HEK293T (cell line): ENCODE data around the gene SLC24A2.

ENCODE experiments used
- CTCF ChIA-PET: fragments of 350-600 bp; formaldehyde crosslinking; extraction: SDS; loops from one replicate; lab custom pipeline; 2021; ENCODE audit warnings: antibody characterized with exemption, inconsistent platforms; lab: Yijun Ruan, JAX
- POLR2A ChIA-PET: fragments of 350-600 bp; formaldehyde crosslinking; extraction: SDS; loops from one replicate; lab custom pipeline; 2020; ENCODE audit warnings: antibody characterized with exemption, inconsistent platforms; lab: Yijun Ruan, JAX
- DNase-seq: peaks from one replicate; pipeline ENCODE4 v3.0.0; 2012; ENCODE audit warnings: mixed read lengths; ENCODE audit errors: extremely low spot score
- ARNT ChIP-seq: fragments of 450-650 bp; IDR thresholded peaks from 2 replicates; pipeline ENCODE4 v1.6.1; 2017; ENCODE audit warnings: mild to moderate bottlenecking
- BHLHE40 ChIP-seq: fragments of 450-650 bp; IDR thresholded peaks from 2 replicates; pipeline ENCODE4 v1.6.1; 2016; ENCODE audit warnings: mild to moderate bottlenecking, moderate library complexity, borderline replicate concordance
- CTBP1 ChIP-seq: fragments of 450-650 bp; IDR thresholded peaks from 2 replicates; pipeline ENCODE4 v1.6.1; 2016; ENCODE audit warnings: borderline replicate concordance
- ELF4 ChIP-seq: fragments of 450-650 bp; IDR thresholded peaks from 2 replicates; pipeline ENCODE4 v1.6.1; 2017; ENCODE audit warnings: antibody characterized with exemption
- FOXA1 ChIP-seq: fragments of 450-650 bp; IDR thresholded peaks from 2 replicates; pipeline ENCODE4 v1.6.1; 2016; ENCODE audit warnings: mild to moderate bottlenecking
- FOXK2 ChIP-seq: fragments of 450-650 bp; IDR thresholded peaks from 2 replicates; pipeline ENCODE4 v1.6.1; 2016; ENCODE audit warnings: mild to moderate bottlenecking
- FOXM1 ChIP-seq: fragments of 450-650 bp; IDR thresholded peaks from 2 replicates; pipeline ENCODE4 v1.6.1; 2017; ENCODE audit warnings: mild to moderate bottlenecking, borderline replicate concordance
- HDGF ChIP-seq: fragments of 450-650 bp; IDR thresholded peaks from 2 replicates; pipeline ENCODE4 v1.6.1; 2017; ENCODE audit warnings: antibody characterized with exemption, borderline replicate concordance
- L3MBTL2 ChIP-seq: fragments of 450-650 bp; conservative IDR thresholded peaks from 2 replicates; pipeline ENCODE4 v1.6.1; 2016; ENCODE audit warnings: mild to moderate bottlenecking
- LEF1 ChIP-seq: fragments of 450-650 bp; IDR thresholded peaks from 2 replicates; pipeline ENCODE4 v1.6.1; 2017; ENCODE audit warnings: mild to moderate bottlenecking, borderline replicate concordance
- NFRKB ChIP-seq: fragments of 450-650 bp; IDR thresholded peaks from 2 replicates; pipeline ENCODE4 v1.6.1; 2016; ENCODE audit warnings: mild to moderate bottlenecking, moderate library complexity
- SP1 ChIP-seq: fragments of 450-650 bp; IDR thresholded peaks from 2 replicates; pipeline ENCODE4 v1.6.1; 2017
- SUZ12 ChIP-seq: fragments of 450-650 bp; IDR thresholded peaks from 2 replicates; pipeline ENCODE4 v1.6.1; 2016; ENCODE audit warnings: mild to moderate bottlenecking
- TARDBP ChIP-seq: fragments of 450-650 bp; IDR thresholded peaks from 2 replicates; pipeline ENCODE4 v1.6.1; 2016
- ZNF384 ChIP-seq: fragments of 450-650 bp; IDR thresholded peaks from 2 replicates; pipeline ENCODE4 v1.6.1; 2016
- TF ChIP-seq, protein P1 (sequence below): fragments of 450-650 bp; IDR thresholded peaks from 2 replicates; pipeline ENCODE4 v1.6.1; 2016

SLC24A2 gene

DNA sequence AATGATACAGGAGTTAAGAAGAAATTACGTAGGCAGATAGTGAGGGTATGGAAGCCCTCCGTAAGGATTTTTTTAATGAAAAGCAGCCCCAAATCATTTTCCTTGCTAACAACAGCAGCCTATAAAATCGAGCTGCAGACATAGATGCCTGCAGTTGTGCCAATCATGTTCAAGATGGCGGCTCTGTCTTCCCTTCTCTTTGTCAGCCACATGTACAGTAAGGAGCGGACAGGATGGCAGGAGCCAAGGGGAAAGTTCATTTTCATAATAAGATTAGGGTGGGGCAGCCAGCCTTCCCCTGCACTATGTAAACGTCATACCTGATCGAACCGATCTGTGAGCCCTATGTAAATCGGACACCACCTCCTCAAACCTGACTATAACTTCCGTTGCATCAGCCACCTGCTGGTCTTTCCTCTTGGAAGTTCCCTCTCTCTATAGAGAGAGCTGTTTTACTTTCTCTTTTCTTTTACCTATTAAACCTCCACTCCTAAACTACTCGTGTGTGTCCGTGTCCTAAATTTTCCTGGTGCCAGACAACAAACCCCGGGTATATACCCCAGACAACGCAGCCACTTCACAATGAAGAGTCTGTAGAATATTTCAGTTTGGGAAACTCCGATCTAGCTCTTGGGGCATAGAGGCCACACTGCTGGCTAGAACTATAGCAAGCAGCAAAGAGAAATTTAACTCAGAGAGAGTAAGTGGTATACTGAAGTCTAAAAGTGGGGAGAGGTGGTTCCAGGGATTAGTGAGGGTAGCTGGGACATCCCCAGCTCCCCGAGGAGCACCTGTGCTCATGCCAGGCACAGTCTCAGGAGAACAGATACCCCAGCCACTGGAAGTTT, 20.8 kb upstream of the SLC24A2 start:
- TF ChIP-seq FOXM1 = no peak
- no peak for TF ChIP-seq ZNF384
- no peak for TF ChIP-seq NFRKB
- no peak for TF ChIP-seq ARNT
- TF ChIP-seq SUZ12 = no peak
- TF ChIP-seq ELF4 = no peak
- TF ChIP-seq, protein P1, sequence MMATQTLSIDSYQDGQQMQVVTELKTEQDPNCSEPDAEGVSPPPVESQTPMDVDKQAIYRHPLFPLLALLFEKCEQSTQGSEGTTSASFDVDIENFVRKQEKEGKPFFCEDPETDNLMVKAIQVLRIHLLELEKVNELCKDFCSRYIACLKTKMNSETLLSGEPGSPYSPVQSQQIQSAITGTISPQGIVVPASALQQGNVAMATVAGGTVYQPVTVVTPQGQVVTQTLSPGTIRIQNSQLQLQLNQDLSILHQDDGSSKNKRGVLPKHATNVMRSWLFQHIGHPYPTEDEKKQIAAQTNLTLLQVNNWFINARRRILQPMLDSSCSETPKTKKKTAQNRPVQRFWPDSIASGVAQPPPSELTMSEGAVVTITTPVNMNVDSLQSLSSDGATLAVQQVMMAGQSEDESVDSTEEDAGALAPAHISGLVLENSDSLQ = no peak
- no peak for TF ChIP-seq SP1
- TF ChIP-seq HDGF = no peak
- TF ChIP-seq TARDBP = no peak
- no peak for TF ChIP-seq L3MBTL2
- TF ChIP-seq CTBP1 = no peak
- no peak for TF ChIP-seq FOXA1
- no peak for TF ChIP-seq LEF1
- no peak for TF ChIP-seq FOXK2
- TF ChIP-seq BHLHE40 = no peak

DNA sequence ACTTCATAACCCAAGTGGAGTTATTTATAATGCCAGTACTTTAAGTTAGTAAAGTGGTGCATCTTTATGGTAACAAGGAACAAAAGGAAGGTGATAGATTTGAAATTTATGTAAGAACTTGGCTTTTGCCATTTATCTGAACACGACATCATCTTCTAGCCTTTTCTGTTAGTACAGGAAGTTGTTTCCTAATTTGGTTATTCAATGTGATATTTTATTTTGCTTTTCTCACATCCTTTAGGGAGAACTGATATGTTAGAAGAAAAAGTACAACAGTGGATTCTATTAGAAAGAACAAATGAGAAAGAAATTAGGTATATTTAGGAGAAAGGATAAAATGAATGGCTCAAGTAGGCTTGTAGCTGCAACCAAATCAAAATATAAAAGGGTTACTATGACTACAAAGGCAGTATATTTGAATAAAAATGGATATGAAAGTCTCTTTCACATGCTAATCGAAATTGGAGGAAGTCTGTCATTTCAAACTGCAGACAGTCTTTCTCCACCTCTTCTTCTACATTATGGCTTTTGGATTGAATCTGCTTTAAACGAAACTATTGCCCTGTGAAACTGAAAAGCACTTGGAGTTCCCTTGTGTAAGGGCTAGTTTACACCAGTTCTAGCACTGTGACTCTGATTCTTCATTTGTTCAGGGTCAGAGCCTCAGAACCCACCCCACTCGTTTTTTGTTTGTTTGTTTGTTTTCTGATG, 18.5 kb upstream of the SLC24A2 start:
- ChIA-PET CTCF (no interaction called here), POLR2A (no interaction called here)
- no peak for TF ChIP-seq HDGF
- no peak for TF ChIP-seq ARNT
- TF ChIP-seq SUZ12 = no peak
- TF ChIP-seq BHLHE40 = no peak
- TF ChIP-seq FOXA1 = no peak
- TF ChIP-seq, protein P1 = no peak
- no peak for DNase-seq

More for the DNA sequence above, 20.8 kb upstream of the SLC24A2 start:
- ChIA-PET CTCF (no interaction called here), POLR2A (no interaction called here)
- no peak for DNase-seq

DNA sequence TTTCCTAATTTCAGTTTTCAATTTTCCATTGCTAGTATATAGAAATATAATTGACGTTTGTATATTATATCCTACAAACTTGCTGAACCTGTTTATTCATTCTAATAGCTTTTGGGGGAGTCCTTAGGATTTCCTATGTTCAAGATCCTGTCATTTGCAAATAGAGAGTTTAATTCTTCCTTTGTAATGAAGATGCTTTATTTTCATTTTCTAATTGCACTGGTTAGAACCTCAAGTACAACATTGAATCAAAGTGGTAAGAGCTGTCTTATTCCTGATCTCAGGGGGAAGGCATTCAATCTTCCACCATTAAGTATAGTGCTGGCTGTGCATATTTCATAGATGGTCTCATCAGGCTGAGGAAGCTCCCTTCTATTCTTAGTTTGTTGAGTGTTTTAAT, 15.6 kb upstream of the SLC24A2 start:
- no peak for DNase-seq
- TF ChIP-seq SP1 = no peak
- no peak for TF ChIP-seq TARDBP
- TF ChIP-seq FOXA1 = no peak
- no peak for TF ChIP-seq BHLHE40
- no peak for TF ChIP-seq HDGF
- no peak for TF ChIP-seq L3MBTL2
- TF ChIP-seq SUZ12 = no peak
- TF ChIP-seq, protein P1 = no peak
- TF ChIP-seq FOXK2 = no peak
- CTCF ChIA-PET = no interaction called here
- POLR2A ChIA-PET = no interaction called here

DNA sequence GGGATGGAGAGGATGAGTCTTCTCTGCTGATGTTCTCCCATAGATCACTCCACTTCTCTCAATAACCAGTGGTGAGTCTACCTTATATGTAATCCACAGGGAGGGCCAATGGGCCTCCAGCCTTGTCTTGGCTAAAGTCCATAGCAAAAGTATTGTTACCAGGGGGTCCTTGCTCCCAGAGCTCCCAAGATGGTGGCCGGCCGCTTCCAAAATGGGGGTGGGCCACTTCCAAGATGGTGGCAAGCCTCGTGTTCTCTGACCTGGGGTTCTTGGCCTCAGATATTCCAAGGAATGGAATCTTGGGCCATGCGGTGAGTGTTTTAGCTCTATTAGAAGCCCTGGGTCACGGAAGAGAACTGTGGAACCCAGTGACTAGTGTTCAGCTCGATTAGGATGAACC, 12.0 kb upstream of the SLC24A2 start:
- no peak for TF ChIP-seq ELF4
- no peak for TF ChIP-seq HDGF
- TF ChIP-seq FOXA1 = no peak
- no peak for TF ChIP-seq FOXK2
- TF ChIP-seq, protein P1 = no peak
- no peak for TF ChIP-seq SUZ12
- TF ChIP-seq BHLHE40 = no peak
- TF ChIP-seq ZNF384 = no peak
- TF ChIP-seq LEF1 = no peak
- TF ChIP-seq CTBP1 = no peak
- no peak for TF ChIP-seq TARDBP
- no peak for TF ChIP-seq FOXM1
- TF ChIP-seq NFRKB = no peak
- CTCF ChIA-PET = no interaction called here
- no peak for DNase-seq

DNA sequence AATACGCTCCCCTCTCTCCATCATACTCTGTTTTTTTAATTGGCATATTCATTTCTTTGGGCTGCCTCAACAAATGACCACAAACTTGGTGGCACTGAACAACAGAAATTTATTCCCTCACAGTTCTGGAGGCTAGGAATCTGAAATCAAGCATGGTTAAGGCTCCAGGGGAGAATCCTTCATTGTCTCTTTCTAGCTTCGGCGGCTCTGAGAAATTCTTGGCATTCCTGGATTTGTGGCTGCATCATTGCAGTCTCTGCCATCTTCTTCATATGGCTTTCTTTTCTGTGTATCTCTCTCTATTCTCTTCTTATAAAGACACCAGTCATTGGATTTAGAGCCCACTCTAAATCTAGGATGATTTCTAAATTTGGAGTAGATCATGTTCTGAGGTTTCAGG, 10.9 kb upstream of the SLC24A2 start:
- TF ChIP-seq FOXA1 (no peak), ELF4 (no peak), L3MBTL2 (no peak), SP1 (no peak), HDGF (no peak), FOXK2 (no peak), FOXM1 (no peak), TARDBP (no peak), SUZ12 (no peak), BHLHE40 (no peak), ZNF384 (no peak), NFRKB (no peak), CTBP1 (no peak), ARNT (no peak), LEF1 (no peak)
- TF ChIP-seq, protein P1 = no peak
- POLR2A ChIA-PET = no interaction called here
- CTCF ChIA-PET = interaction anchor here (0.5 kb wide), 1 partner anchor 77 kb away, joined by 3 read pairs; no protein-coding TSS in a partner anchor
- DNase-seq = no peak

More for the DNA sequence above, 12.0 kb upstream of the SLC24A2 start:
- POLR2A ChIA-PET = no interaction called here
